Right lobe of liver (tissue), 6 donors: ENCODE measurements around the gene IRF2BP2. TPM values are rescaled to one million over a fixed set of nuclear protein-coding genes. Genes with fewer than 3 reads are reported as not detected.

Source experiments
- ATAC-seq, 4 donors: fragments of 200-7000 bp; cut with Tn5 transposase; one replicate each; pipeline ENCODE4 v1.9.1; 2020; ENCODE audit warnings: mild to moderate bottlenecking in 4 of 4, moderate library complexity in 4 of 4
- DNase-seq, 3 donors: peaks; one replicate each; pipeline ENCODE4 v3.0.0-alpha.2; 2020
- H3K27ac ChIP-seq, 3 donors: fragments of 200-600 bp; one replicate each; pipeline ENCODE4 v1.8.0; 2022
- H3K27me3 ChIP-seq, 2 donors: fragments of 200-600 bp; one replicate each; pipeline ENCODE4 v1.8.0; 2022
- H3K36me3 ChIP-seq, 4 donors: fragments of 200-600 bp; sonication (generic) in 1 of 4; one replicate each; pipeline versions ENCODE4 v1.5.1 to v1.8.0; 2017 to 2022; ENCODE audit warnings: control low read depth in 1 of 4
- H3K4me1 ChIP-seq, 4 donors: fragments of 200-600 bp; sonication (generic) in 1 of 4; one replicate each; pipeline versions ENCODE4 v1.5.1 to v1.8.0; 2017 to 2022; ENCODE audit warnings: control low read depth in 1 of 4
- H3K4me3 ChIP-seq, 3 donors: fragments of 200-600 bp; one replicate each; pipeline ENCODE4 v1.8.0; 2022
- H3K9me3 ChIP-seq, 4 donors: fragments of 200-600 bp; sonication (generic) in 1 of 4; one replicate each; pipeline versions ENCODE4 v1.5.1 to v1.8.0; 2017 to 2022; ENCODE audit warnings: control low read depth in 1 of 4
- POLR2A ChIP-seq: fragments of 450-650 bp; IDR thresholded peaks from one replicate; pipeline ENCODE4 v1.6.1; 2017; ENCODE audit warnings: antibody characterized with exemption, mild to moderate bottlenecking
- WGBS: methylation state at CpG from one replicate; pipeline ENCODE4 v1.1.6; 2018; ENCODE audit warnings: low coverage, low lambda C conversion rate; ENCODE audit not compliant: insufficient coverage; ENCODE audit errors: missing lambda C conversion rate; 5-methylcytosine and 5-hydroxymethylcytosine counted together
- intact Hi-C, 2 donors: fragments of 100-400 bp; cut with DNase I; formaldehyde crosslinking; loops; one replicate each; pipeline versions ENCODE4 v1.11.2 to v1.14.1; 2022
- total RNA-seq, 6 experiments: library from RNA; depleted of rRNA in 2 of 6; stranded (reverse); fragments of >200 nt in 2 of 6; fragmentation: NEBNext Ultra II Directional in 3 of 6; extraction: Animal tissue kit (Norgen Biotek cat#: 25700) in 3 of 6; gene quantifications; one replicate each; pipeline versions ENCODE4 v1.1.0 to v1.2.4, GENCODE V29; 2016 to 2023
- TF ChIP-seq, protein P1 (sequence below), 4 donors: fragments of 200-600 bp in 3 of 4; fragments of 450-650 bp in 1 of 4; IDR thresholded peaks; one replicate each; pipeline versions ENCODE4 v1.5.1 to v1.8.0; 2016 to 2022; ENCODE audit warnings: antibody characterized with exemption in 4 of 4, mild to moderate bottlenecking in 2 of 4
- donor health status: DM: no; HTN: yes; CAD: no.
- donor health status: DM: no; HTN: no; CAD: no.
- donor health status: DM: no; HTN: no; CAD: no.
- donor health status: DM: no; HTN: yes; CAD: no.
- donor health status: DM: no; HTN: yes; CAD: no.

Gene IRF2BP2
- total RNA-seq, 6 experiments from 2014 or later, result 35.3 to 93.2 (median 56.8) TPM

DNA sequence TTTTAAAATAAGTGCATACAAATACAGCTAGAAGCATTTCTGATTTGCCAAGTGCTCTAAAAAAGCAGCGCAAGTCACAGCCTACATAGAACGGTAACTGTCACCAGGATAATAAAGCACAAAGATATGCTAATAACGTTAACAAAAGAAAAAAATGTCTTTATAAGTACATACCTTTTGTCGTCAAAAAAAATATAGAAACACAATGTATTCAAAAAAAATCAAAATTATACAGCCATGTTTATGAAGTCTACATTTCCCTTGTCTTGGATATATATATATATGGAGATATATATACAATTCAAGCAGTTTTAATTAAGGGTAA, 3.2 kb downstream of the IRF2BP2 start:
- no peak for ATAC-seq
- Histone ChIP-seq H3K4me1 (peaks cover 0 to 33% (median 12%) of the 10 kb centered on the region in 4 donors), H3K4me3 (peak overlapping the region; percentile 68 to 73 (median 68)), H3K27ac (peak overlapping the region; percentile 100), H3K9me3 (no peaks in the 10 kb centered on the region), H3K27me3 (no peaks in the 10 kb centered on the region), H3K36me3 (peaks cover 0 to 15% (median 10%) of the 10 kb centered on the region in 4 donors)
- intact Hi-C loops, result loop anchor here in 1 of 2 donors (10.0 kb wide), 1 partner anchor 358 kb away; no protein-coding TSS in a partner anchor
- TF ChIP-seq POLR2A, result no peak
- TF ChIP-seq, protein P1, sequence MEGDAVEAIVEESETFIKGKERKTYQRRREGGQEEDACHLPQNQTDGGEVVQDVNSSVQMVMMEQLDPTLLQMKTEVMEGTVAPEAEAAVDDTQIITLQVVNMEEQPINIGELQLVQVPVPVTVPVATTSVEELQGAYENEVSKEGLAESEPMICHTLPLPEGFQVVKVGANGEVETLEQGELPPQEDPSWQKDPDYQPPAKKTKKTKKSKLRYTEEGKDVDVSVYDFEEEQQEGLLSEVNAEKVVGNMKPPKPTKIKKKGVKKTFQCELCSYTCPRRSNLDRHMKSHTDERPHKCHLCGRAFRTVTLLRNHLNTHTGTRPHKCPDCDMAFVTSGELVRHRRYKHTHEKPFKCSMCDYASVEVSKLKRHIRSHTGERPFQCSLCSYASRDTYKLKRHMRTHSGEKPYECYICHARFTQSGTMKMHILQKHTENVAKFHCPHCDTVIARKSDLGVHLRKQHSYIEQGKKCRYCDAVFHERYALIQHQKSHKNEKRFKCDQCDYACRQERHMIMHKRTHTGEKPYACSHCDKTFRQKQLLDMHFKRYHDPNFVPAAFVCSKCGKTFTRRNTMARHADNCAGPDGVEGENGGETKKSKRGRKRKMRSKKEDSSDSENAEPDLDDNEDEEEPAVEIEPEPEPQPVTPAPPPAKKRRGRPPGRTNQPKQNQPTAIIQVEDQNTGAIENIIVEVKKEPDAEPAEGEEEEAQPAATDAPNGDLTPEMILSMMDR (IDR thresholded peaks at IDR 0.05), result no peak
- WGBS, result 0% methylated on average over 4 of the region's 4 CpGs
- DNase-seq, result no peak

DNA sequence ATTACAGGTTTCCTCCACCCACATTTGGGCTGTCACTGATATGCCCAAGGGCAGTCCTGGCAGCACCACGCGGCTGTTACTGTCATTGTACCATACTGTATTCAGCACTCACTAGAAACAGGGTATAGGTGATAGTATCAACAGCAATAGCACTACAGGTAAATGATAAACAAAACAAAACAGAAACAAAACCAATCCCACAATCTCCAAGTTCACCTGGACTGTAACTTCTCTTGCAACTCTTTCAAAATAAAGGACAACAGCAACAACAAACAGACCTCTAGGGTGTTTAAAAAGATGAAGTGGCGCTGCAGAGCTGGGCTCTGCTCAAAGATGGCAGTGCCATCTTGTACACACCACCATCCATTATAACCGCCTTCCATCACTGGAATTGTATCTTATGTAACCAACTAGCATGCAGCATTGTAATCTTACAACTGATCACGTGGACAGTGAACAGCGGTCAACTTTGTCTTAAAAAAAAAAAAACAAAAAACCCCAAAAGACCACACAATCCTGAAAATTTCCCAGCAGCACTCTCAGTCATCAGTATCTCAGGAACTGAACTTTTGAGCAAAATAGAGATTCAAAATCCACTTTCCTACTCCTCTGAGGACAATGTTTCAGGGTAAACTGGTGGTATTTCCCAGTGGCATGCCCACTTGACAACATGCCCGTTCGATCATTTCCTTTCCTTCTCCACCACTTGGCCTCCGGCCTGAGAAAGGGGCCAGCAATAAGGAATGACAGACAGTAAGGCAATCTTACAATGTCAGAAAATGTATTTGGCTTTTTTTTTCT, 3.8 kb downstream of the IRF2BP2 start:
- Histone ChIP-seq H3K27me3 (no peaks in the 10 kb centered on the region), H3K36me3 (peaks cover 0 to 15% (median 10%) of the 10 kb centered on the region in 4 donors), H3K4me1 (peaks cover 0 to 33% (median 14%) of the 10 kb centered on the region in 4 donors), H3K9me3 (no peaks in the 10 kb centered on the region), H3K27ac (peak overlapping the region; percentile 100), H3K4me3 (peak overlapping the region; percentile 68 to 73 (median 68))
- DNase-seq, result peak in 2 of 3 donors; percentile 54 to 59
- peak; percentile 3 to 17 (median 12) for ATAC-seq
- peak; percentile 67 for TF ChIP-seq POLR2A
- TF ChIP-seq, protein P1 (IDR thresholded peaks at IDR 0.05), result no peak
- intact Hi-C loops, result loop anchor here in 1 of 2 donors (10.0 kb wide), 1 partner anchor 359 kb away; no protein-coding TSS in a partner anchor
- 0% methylated on average over 9 of the region's 9 CpGs for WGBS

DNA sequence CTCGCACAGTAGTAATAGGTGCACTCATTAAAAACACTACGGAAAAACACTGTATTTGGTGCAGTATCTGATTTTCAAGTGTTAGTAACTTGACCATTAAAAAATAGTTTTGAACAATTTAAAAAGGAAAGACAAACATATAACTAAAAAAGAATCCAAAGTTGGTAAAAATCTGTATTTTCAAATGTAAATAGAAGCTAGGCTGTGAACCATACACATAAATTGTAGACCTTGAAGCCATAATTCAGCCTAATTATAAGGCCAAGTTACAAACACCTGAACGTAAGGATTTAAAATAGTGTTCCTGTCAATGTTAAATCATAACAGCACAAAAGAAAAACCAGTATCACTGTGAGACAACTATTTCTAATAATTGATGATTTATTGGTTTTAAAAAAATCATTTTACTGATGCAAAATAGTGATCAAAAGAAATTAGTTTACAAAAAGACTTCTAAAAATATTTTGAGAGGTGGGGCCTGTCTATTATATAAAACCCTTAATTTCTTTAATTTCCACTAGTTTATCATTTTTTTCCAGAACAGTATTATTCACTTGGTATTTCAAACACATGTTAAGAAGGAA, 4.5 kb downstream of the IRF2BP2 start:
- Histone ChIP-seq H3K27me3 (no peaks in the 10 kb centered on the region), H3K36me3 (peaks cover 0 to 15% (median 10%) of the 10 kb centered on the region in 4 donors), H3K9me3 (no peaks in the 10 kb centered on the region), H3K27ac (peak overlapping the region; percentile 100), H3K4me3 (peak overlapping the region; percentile 68 to 73 (median 68)), H3K4me1 (peaks cover 4 to 40% (median 18%) of the 10 kb centered on the region in 4 donors)
- no peak for DNase-seq
- WGBS, result 0% methylated on average over 3 of the region's 3 CpGs
- no peak for ATAC-seq
- intact Hi-C loops, result loop anchor here in 1 of 2 donors (10.0 kb wide), 1 partner anchor 359 kb away; no protein-coding TSS in a partner anchor
- TF ChIP-seq POLR2A, result no peak
- TF ChIP-seq, protein P1 (IDR thresholded peaks at IDR 0.05), result no peak

DNA sequence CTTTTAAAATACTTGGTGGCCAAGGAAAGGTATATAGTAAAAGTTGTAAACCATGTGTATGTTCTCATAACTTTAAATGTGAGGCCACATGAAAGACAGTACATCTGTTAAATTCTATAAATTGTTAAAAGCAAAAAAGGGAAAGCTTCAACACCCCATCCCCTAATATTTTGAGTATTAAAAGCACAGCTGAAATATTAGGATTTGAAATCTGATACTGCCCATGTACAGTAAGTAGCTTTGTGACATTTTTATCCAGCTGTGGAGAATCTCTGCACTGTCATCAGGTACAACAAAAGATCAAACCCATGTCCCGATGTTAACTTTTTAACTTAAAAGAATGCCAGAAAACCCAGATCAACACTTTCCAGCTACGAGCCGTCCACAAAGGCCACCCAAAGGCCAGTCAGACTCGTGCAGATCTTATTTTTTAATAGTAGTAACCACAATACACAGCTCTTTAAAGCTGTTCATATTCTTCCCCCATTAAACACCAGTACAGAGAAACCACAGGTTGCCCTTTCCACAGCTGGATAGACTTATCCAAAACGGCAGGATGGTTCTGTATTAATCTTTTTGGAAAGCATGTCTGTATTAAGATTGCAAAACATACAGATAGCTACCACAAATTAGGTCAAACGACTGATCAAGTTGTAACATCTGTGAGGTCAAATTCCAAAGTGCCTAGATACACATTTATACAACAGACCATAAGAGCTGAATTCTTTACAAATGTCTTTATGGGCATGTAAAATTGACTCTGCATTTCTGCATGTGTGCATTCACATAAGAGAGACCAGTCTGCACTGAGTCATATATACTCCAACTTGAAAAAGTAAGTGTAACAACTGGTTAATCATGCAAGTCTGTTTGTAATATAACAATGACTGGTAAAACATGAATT, 5.2 kb downstream of the IRF2BP2 start:
- no peak for DNase-seq
- WGBS, result 0% methylated on average over 6 of the region's 6 CpGs

More for the DNA sequence above, 5.2 kb downstream of the IRF2BP2 start:
- Histone ChIP-seq H3K36me3 (peaks cover 0 to 15% (median 10%) of the 10 kb centered on the region in 4 donors), H3K4me1 (peaks cover 4 to 41% (median 18%) of the 10 kb centered on the region in 4 donors), H3K27me3 (no peaks in the 10 kb centered on the region), H3K27ac (peak overlapping the region; percentile 100), H3K4me3 (peak overlapping the region; percentile 68 to 73 (median 68)), H3K9me3 (no peaks in the 10 kb centered on the region)
- peak in 1 of 4 donors; percentile 8 for ATAC-seq
- intact Hi-C loops, result loop anchor here in 1 of 2 donors (10.0 kb wide), 1 partner anchor 360 kb away; no protein-coding TSS in a partner anchor
- TF ChIP-seq, protein P1 (IDR thresholded peaks at IDR 0.05), result no peak
- TF ChIP-seq POLR2A, result peak; percentile 55
